Fibroblast of skin of abdomen (primary cell): ENCODE results near the gene TELO2.

Experiments used
- DNase-seq: peaks from one replicate; pipeline ENCODE4 v3.0.0-alpha.2; 2013

TELO2 gene

GRCh38 chr16:1557074-1557473 is 63.9 kb downstream of the TELO2 start:
- no peak for DNase-seq

- no peak for DNase-seq
Measured at GRCh38 chr16:1557576-1557975, 64.4 kb downstream of the TELO2 start.

- DNase-seq, result no peak
Measured at GRCh38 chr16:1559446-1559975, 66.4 kb downstream of the TELO2 start.
